Fibroblast of the aortic adventitia (primary cell): ENCODE results near the gene NIPAL4. TPM values are rescaled to one million over a fixed set of nuclear protein-coding genes. Genes with fewer than 3 reads are reported as not detected.

Experiments
- DNase-seq: peaks from one replicate; pipeline ENCODE4 v3.0.0-alpha.2; 2010; ENCODE audit warnings: low read depth
- H3K4me3 ChIP-seq: 2 replicates; pipeline ENCODE4 v1.5.1; 2011; ENCODE audit warnings: low read depth, mild to moderate bottlenecking, control low read depth, low read length, moderate library complexity
- total RNA-seq: library from RNA; depleted of rRNA; stranded (reverse); fragments of >200 nt; gene quantifications from 2 replicates; pipeline ENCODE4 v1.2.3, GENCODE V29; 2012; ENCODE audit warnings: low replicate concordance
- TF ChIP-seq, protein P1 (sequence below): IDR thresholded peaks from 2 replicates; pipeline ENCODE4 v1.5.1; 2011; ENCODE audit warnings: mild to moderate bottlenecking, low read length, control low read depth, inconsistent platforms; ENCODE audit not compliant: insufficient read depth

NIPAL4 gene
- total RNA-seq, 1 donor = under 0.01 TPM

DNA sequence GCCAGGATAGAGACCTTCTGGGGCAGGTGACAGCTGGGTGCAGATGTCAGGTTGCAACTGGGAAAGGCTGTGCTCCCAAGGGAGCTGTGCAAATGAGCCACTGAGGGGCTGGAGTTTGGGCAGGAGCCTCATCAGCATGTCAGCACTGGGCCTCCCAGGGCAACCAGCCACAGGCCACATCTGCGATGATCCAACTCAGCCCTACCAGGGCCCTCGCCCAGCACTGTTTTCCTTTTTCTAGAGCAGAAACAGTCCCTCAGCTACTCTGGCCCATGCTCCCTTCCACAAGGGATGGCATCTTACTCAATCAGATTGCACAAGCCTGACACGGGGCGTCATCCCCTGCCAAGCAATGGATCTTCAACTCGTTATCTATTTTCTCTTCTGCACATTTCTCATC is 24.8 kb downstream of the NIPAL4 start:
- DNase-seq = peak; percentile 25
- TF ChIP-seq, protein P1, sequence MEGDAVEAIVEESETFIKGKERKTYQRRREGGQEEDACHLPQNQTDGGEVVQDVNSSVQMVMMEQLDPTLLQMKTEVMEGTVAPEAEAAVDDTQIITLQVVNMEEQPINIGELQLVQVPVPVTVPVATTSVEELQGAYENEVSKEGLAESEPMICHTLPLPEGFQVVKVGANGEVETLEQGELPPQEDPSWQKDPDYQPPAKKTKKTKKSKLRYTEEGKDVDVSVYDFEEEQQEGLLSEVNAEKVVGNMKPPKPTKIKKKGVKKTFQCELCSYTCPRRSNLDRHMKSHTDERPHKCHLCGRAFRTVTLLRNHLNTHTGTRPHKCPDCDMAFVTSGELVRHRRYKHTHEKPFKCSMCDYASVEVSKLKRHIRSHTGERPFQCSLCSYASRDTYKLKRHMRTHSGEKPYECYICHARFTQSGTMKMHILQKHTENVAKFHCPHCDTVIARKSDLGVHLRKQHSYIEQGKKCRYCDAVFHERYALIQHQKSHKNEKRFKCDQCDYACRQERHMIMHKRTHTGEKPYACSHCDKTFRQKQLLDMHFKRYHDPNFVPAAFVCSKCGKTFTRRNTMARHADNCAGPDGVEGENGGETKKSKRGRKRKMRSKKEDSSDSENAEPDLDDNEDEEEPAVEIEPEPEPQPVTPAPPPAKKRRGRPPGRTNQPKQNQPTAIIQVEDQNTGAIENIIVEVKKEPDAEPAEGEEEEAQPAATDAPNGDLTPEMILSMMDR = no peak
- H3K4me3 ChIP-seq = no peak overlapping the region

DNA sequence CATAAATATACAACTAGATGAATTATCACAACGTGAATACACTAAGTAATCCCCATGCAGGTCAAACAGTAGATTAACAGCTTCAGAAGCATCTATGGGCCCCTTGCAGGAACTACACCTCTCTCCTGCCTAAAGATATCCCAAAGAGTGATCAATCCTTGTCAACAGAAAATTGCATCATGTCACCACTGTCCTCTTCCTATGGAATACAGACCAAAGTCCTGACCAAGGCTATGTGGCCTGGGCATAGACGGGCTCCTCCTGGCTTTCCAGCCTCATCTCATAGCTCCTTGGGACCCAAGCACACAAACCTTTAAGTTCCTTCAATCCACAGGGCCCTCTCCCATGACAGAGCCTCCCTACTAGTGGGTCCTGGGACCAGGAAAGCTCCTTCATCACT is 25.3 kb downstream of the NIPAL4 start:
- no peak overlapping the region for H3K4me3 ChIP-seq
- DNase-seq = no peak
- TF ChIP-seq, protein P1 = no peak

DNA sequence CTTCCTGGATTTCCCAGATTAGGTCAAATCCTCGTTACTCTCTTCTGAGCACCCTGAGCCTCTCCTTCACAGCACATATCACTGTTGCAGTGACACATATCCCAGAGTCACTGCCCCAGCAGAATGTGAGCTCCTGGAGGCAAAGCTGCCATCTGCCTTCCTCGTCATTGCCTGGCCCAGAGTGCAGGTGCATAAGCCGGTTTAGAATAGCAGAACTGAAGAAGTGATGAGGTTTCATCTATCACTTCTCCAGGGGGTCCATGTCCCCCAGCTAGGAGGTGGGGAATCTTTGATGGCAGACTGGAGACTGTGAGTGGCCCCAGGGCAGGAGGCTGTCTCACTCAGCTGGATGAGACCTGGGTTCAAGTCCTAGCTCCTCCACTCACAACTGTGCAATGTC is 25.8 kb downstream of the NIPAL4 start:
- DNase-seq = no peak
- TF ChIP-seq, protein P1 = no peak
- no peak overlapping the region for H3K4me3 ChIP-seq

DNA sequence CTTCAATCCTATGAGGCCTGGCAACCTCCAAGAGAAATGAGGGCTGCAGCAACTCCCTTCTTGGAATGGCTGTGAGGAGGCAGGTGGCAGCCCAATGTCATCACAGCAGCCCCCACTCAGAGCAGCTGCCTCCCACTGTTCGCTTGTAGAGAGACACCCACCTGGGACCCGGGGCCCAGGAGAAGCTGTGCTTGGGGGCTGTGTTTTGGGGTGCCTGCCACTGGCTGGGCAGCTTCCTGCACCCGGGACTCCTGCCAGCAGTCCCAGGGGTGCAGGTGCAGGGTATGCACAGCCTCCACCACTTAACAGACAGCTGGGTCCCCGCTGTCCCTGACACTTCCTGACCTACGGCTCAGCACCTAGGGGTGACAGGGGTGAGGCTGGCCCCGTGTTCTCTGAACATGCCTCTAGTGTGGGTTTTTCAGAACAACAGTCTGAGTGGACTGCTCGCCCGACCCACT is 26.2 kb downstream of the NIPAL4 start:
- no peak for DNase-seq
- H3K4me3 ChIP-seq = no peak overlapping the region
- TF ChIP-seq, protein P1 = no peak

DNA sequence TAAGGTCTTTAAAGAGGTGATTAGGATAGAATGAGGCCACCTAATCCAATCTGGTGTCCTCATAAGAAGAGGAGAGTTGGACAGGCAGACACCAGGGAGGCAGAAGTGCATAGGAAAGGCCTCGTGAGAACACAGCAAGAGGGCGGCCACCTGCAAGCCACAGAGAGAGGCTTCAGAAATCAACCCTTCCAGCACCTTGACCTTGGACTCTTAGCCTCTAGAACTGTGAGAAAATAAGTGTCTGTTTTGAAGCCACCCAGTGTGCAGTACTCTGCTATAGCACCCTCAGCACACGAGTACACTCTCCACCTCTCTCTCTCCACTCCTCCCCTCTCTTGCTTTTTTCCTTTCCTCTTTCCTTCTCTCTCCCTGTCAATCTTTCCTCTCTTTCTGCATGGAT is 26.8 kb downstream of the NIPAL4 start:
- no peak for DNase-seq
- no peak overlapping the region for H3K4me3 ChIP-seq
- TF ChIP-seq, protein P1 = no peak

DNA sequence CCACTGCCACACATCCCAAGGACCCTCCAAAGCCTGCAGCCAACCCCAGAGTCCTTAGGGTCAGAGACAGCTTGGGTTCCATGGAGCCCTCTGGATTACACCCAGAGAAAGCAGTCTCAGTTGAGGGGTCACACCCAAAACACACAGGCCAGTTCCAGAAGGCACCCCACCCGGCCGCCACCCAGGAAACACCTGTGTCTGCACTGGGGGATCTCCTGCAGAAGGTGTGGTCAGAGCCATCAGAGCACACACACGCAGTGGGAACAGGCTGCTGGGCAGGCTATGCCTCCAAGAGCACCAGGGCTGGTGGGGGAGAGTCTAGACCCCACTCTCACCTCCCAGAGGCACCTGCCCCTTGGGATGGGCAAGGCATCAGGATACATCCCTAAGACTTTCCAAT is 27.3 kb downstream of the NIPAL4 start:
- DNase-seq = no peak
- H3K4me3 ChIP-seq = no peak overlapping the region
- TF ChIP-seq, protein P1 = no peak

DNA sequence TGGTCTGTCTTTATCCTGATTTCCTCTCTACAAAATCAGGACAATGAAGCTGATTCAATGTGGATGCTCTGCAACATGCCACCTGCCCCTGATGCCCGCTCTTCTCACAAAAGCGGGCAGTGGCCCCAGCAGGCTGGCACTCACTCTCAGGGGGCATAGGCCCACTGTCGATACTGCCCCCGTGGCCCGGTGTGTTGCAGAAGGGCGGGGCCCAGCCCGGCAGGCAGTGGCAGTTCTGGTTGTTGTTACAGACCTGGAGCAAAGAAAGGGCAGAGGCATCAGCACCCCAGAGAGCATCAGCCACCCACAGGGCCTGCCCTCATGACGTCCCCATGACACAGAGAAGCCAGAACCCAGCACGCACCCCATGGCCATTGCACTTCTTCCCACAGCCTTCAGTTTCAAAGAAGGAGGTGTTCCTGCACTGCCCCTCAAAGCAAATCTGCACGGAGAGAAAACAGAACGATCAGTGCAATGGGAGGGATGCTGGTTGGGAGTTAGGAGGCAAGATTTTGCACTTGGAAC is 31.5 kb downstream of the NIPAL4 start:
- H3K4me3 ChIP-seq = no peak overlapping the region
- no peak for DNase-seq
- TF ChIP-seq, protein P1 = no peak
